NCI-H2081 treated with DMSO at 0.1 percent for 48 hours (cell line): ENCODE measurements around the gene JMY.

Experiments
- DNase-seq: peaks from one replicate; lab custom pipeline; 2025; lab: John Stamatoyannopoulos, UW

Gene JMY

GRCh38 chr5:79235634-79236361 lies at the start of gene JMY:
Gene JMY, plus strand, starts transcription at chr5:79236131. Its CDS starts 520 bp downstream, at chr5:79236651.
- no peak for DNase-seq

GRCh38 chr5:79186455-79186854 lies 49.5 kb upstream of the JMY start:
- no peak for DNase-seq

- no peak for DNase-seq
Observed at GRCh38 chr5:79189439-79190234, 46.3 kb upstream of the JMY start.

GRCh38 chr5:79190235-79190529 lies 45.7 kb upstream of the JMY start:
- DNase-seq, result no peak

- DNase-seq, result no peak
Observed at GRCh38 chr5:79191457-79191856, 44.5 kb upstream of the JMY start.

GRCh38 chr5:79193643-79194042 lies 42.3 kb upstream of the JMY start:
- no peak for DNase-seq

GRCh38 chr5:79200573-79201183 lies 35.3 kb upstream of the JMY start:
- no peak for DNase-seq

- no peak for DNase-seq
Observed at GRCh38 chr5:79201206-79201605, 34.7 kb upstream of the JMY start.

GRCh38 chr5:79202076-79202475 lies 33.9 kb upstream of the JMY start:
- DNase-seq, result no peak

GRCh38 chr5:79205965-79206364 lies 30.0 kb upstream of the JMY start:
- no peak for DNase-seq

GRCh38 chr5:79206541-79206940 lies 29.4 kb upstream of the JMY start:
- no peak for DNase-seq

- no peak for DNase-seq
Observed at GRCh38 chr5:79209505-79209904, 26.4 kb upstream of the JMY start.

GRCh38 chr5:79224286-79224984 lies 11.5 kb upstream of the JMY start:
- no peak for DNase-seq

GRCh38 chr5:79225026-79225425 lies 10.9 kb upstream of the JMY start:
- no peak for DNase-seq

- DNase-seq, result no peak
Observed at GRCh38 chr5:79225441-79225840, 10.5 kb upstream of the JMY start.

GRCh38 chr5:79227484-79228025 lies 8.4 kb upstream of the JMY start:
- no peak for DNase-seq

GRCh38 chr5:79229357-79230174 lies 6.4 kb upstream of the JMY start:
- DNase-seq, result no peak

GRCh38 chr5:79235261-79235633 lies 684 bp upstream of the JMY start:
- DNase-seq, result no peak

- DNase-seq, result no peak
Observed at GRCh38 chr5:79236362-79236969, 535 bp downstream of the JMY start.

GRCh38 chr5:79236970-79237739 lies 1.2 kb downstream of the JMY start:
- DNase-seq, result no peak
